BLaER1 treated with 17β-estradiol and CSF1 and Interleukin-3, amounts not matched to agents 10 nM and 100 nM (cell line): ENCODE measurements around the gene H3-3A.

Experiments used
- H3K27ac ChIP-seq, 11 experiments: shearing (Covaris generic); formaldehyde crosslinking; 2 replicates each; pipeline ENCODE4 v1.8.1; 2022
- H3K27me3 ChIP-seq, 11 experiments: shearing (Covaris generic); formaldehyde crosslinking; 2 replicates each; pipeline ENCODE4 v1.8.1; 2022
- H3K36me3 ChIP-seq, 11 experiments: shearing (Covaris generic); formaldehyde crosslinking; 2 replicates each; pipeline ENCODE4 v1.8.1; 2022
- H3K4me1 ChIP-seq, 10 experiments: shearing (Covaris generic); formaldehyde crosslinking; 2 replicates each; pipeline ENCODE4 v1.8.1; 2022
- H3K4me2 ChIP-seq, 11 experiments: shearing (Covaris generic); formaldehyde crosslinking; 2 replicates each; pipeline ENCODE4 v1.8.1; 2022
- H3K4me3 ChIP-seq, 10 experiments: shearing (Covaris generic); formaldehyde crosslinking; 2 replicates each; pipeline ENCODE4 v1.8.1; 2022
- H3K9ac ChIP-seq, 11 experiments: shearing (Covaris generic); formaldehyde crosslinking; 2 replicates each; pipeline ENCODE4 v1.8.1; 2022
- H3K9me3 ChIP-seq, 11 experiments: shearing (Covaris generic); formaldehyde crosslinking; replicated peaks in 1 of 11; 2 replicates each; pipeline ENCODE4 v1.8.1; 2022
- H4K20me1 ChIP-seq, 11 experiments: shearing (Covaris generic); formaldehyde crosslinking; 2 replicates each; pipeline ENCODE4 v1.8.1; 2022
- Cebpa-rat ChIP-seq, 11 experiments: shearing (Covaris generic); IDR thresholded peaks; 2 replicates each; pipeline ENCODE4 v1.8.1; 2022

H3-3A gene

DNA sequence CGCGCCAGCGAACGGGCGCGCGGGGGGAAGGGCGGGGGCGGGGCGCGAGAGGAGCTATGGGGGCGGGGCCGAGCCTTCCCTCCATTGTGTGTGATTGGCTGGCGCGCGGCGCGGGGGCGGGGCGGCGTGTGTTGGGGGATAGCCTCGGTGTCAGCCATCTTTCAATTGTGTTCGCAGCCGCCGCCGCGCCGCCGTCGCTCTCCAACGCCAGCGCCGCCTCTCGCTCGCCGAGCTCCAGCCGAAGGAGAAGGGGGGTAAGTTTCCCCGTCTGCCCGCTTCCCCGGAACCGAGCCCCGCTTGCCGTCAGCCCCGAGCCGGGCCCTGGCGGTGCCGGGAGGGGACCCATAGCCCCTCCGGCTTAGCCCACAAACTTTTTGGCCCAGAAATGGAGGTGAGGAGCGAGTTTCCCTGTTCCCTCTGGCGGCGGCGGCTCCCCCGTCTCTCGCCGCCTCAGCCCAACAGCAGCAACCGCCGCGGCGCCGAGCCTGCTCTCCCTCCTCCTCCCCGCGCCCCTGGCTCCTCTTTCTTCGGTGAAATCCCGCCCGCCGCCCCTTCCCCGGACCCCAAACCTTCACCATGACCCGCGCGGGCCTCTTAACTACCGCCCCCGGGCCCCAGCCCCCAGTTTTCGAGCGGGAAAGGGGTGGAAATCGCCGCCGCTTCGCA, at the start of gene H3-3A:
Gene H3-3A (plus strand): TSS at position 159 of the 666 bp plus-strand sequence. CDS start 1,636 bp downstream, outside the sequence.
- H3K27me3 ChIP-seq, result no peaks in the 10 kb centered on the region
- H3K4me1 ChIP-seq, result peaks cover 34 to 42% (median 38%) of the 10 kb centered on the region in 10 experiments
- peak within 1 kb of the TSS; percentile 72 to 99 (median 84) for H3K4me3 ChIP-seq
- TF ChIP-seq Cebpa-rat (IDR thresholded peaks at IDR 0.05), result no peak
- peaks cover 39 to 51% (median 46%) of the 10 kb centered on the region in 11 experiments for H4K20me1 ChIP-seq
- H3K4me2 ChIP-seq, result peak within 1 kb of the TSS; percentile 82 to 98 (median 90)
- H3K27ac ChIP-seq, result peak within 1 kb of the TSS; percentile 97 to 100 (median 99)
- no peaks in the 10 kb centered on the region for H3K9me3 ChIP-seq
- H3K9ac ChIP-seq, result peak within 1 kb of the TSS; percentile 98 to 100 (median 99)
- H3K36me3 ChIP-seq, result peaks cover 26 to 45% (median 36%) of the 10 kb centered on the region in 11 experiments

DNA sequence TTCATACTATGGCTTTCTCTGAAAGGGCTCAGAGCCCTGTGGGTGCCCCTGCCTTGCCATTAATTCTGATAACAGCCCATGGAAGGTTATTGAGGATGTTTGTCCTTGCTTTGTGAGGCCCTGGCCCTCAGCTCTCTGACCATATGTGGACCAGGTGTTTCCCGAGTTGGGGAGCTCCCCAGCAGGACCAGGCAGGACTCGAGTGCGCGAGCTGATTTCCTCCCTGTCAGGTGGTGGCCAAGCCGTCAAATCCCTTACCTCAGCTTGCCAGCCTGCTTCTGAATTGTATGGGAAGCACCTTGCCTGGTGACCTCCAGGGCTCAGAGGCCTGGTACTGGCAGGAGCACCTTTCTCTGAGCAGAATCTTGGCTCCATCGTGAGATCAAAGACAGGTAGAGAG, 45.4 kb upstream of the H3-3A start:
- Histone ChIP-seq H3K9ac (no peak overlapping the region), H3K27me3 (no peaks in the 10 kb centered on the region), H3K4me3 (no peak overlapping the region), H3K36me3 (no peaks in the 10 kb centered on the region), H3K4me1 (peaks cover 15 to 19% (median 16%) of the 10 kb centered on the region in 10 experiments), H4K20me1 (no peaks in the 10 kb centered on the region), H3K27ac (no peak overlapping the region), H3K4me2 (peak overlapping the region in 4 of 11 experiments; percentile 1 to 16 (median 6); a peak in 2 of 22 replicates), H3K9me3 (no peaks in the 10 kb centered on the region)
- TF ChIP-seq Cebpa-rat (IDR thresholded peaks at IDR 0.05), result no peak

DNA sequence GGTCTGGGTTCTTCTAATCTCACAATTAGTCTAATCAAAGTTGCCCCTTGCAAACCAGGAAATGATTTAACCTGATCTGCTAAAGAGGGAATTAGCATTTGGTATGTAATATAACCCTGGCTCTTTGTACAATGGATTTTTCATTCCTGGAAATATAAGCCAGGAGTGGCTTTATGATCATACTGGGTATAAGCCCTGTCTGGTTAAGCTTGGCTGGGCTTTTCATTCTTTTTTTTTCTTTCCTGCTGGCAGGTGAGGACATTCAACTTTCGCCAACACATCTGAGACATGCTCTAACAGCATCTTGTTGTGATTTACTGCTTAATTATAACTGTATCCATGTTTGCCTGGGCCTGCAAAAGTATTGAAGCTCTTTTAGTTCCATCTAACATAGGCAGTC, 42.9 kb upstream of the H3-3A start:
- Histone ChIP-seq H3K4me3 (no peak overlapping the region), H3K27ac (no peak overlapping the region), H3K4me1 (peaks cover 9 to 15% (median 12%) of the 10 kb centered on the region in 10 experiments), H3K27me3 (no peaks in the 10 kb centered on the region), H3K9ac (no peak overlapping the region), H3K9me3 (no peaks in the 10 kb centered on the region), H4K20me1 (no peaks in the 10 kb centered on the region), H3K36me3 (no peaks in the 10 kb centered on the region), H3K4me2 (no peak overlapping the region)
- no peak for TF ChIP-seq Cebpa-rat (IDR thresholded peaks at IDR 0.05)

DNA sequence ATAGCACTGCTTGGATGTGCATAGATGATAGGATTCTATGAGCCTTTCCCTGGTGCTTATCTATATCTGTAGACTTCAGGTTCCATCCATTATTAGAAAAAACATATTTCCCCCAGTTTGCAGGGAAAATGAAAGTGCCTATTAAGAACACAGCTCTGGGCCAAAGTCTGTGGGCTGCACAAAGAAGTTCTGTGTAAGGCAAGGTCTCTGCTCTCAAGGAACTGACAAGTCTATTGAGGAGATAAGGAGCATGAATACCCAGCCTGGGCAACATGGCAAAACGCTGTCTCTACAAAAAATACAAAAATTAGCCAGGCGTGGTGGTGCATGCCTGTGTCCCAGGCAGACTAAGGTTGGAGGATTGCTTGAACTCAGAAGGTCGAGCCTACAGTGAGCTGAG, 41.1 kb upstream of the H3-3A start:
- no peak overlapping the region for H3K27ac ChIP-seq
- no peak overlapping the region for H3K4me2 ChIP-seq
- no peak overlapping the region for H3K9ac ChIP-seq
- no peaks in the 10 kb centered on the region for H3K27me3 ChIP-seq
- TF ChIP-seq Cebpa-rat (IDR thresholded peaks at IDR 0.05), result no peak
- H3K4me3 ChIP-seq, result no peak overlapping the region
- no peaks in the 10 kb centered on the region for H3K9me3 ChIP-seq
- H3K36me3 ChIP-seq, result no peaks in the 10 kb centered on the region
- H3K4me1 ChIP-seq, result peaks cover 0 to 7% (median 2%) of the 10 kb centered on the region in 10 experiments; a peak in 2 of 20 replicates
- H4K20me1 ChIP-seq, result no peaks in the 10 kb centered on the region

DNA sequence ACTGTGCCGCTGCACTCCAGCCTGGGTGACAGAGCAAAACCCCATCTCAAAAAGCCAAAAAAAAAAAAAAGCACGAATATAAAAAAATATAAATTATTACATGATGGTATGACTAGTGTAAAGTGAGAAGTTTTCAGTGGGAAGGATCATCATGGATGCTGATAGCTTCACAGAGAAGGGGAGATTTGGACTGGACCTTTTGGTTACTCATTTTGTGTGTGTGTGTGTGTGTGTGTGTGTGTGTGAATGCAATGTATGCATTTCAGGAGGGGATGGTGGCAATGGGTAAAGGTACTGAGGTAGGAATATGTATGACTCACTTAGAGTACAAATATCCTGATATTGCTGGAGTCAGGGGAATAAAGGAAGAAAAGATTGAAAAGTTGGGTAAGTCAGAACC, 40.7 kb upstream of the H3-3A start:
- no peak for TF ChIP-seq Cebpa-rat (IDR thresholded peaks at IDR 0.05)
- no peak overlapping the region for H3K4me3 ChIP-seq

DNA sequence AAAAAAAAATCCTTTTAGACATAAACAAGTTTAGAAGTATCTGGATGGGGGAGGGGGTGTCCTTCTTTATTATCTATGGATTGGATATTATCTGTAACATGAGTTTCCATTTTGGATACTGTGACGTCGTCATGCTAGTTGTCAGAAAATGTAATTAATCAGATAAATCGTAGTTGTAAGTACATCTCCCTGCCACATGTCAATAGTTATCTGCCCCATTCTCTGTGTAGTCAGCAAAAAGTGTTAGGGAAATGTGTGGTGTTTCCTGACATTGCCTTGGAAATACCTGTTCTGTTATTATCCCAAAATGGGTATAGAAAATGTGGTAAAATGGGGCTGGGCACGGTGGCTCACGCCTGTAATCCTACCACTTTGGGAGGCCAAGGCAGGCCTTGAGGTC, 38.8 kb upstream of the H3-3A start:
- Histone ChIP-seq H3K36me3 (no peaks in the 10 kb centered on the region), H3K9me3 (no peaks in the 10 kb centered on the region), H3K9ac (no peak overlapping the region), H3K4me1 (peaks cover 6 to 10% (median 9%) of the 10 kb centered on the region in 10 experiments), H3K27me3 (no peaks in the 10 kb centered on the region), H4K20me1 (no peaks in the 10 kb centered on the region), H3K4me2 (no peak overlapping the region), H3K27ac (no peak overlapping the region), H3K4me3 (no peak overlapping the region)
- TF ChIP-seq Cebpa-rat (IDR thresholded peaks at IDR 0.05), result no peak

More for the DNA sequence above, 40.7 kb upstream of the H3-3A start:
- Histone ChIP-seq H3K9me3 (no peaks in the 10 kb centered on the region), H3K36me3 (no peaks in the 10 kb centered on the region), H3K4me1 (peaks cover 0 to 6% (median 2%) of the 10 kb centered on the region in 10 experiments; a peak in 2 of 20 replicates), H3K9ac (no peak overlapping the region), H3K27ac (no peak overlapping the region), H3K4me2 (no peak overlapping the region), H3K27me3 (no peaks in the 10 kb centered on the region), H4K20me1 (no peaks in the 10 kb centered on the region)

DNA sequence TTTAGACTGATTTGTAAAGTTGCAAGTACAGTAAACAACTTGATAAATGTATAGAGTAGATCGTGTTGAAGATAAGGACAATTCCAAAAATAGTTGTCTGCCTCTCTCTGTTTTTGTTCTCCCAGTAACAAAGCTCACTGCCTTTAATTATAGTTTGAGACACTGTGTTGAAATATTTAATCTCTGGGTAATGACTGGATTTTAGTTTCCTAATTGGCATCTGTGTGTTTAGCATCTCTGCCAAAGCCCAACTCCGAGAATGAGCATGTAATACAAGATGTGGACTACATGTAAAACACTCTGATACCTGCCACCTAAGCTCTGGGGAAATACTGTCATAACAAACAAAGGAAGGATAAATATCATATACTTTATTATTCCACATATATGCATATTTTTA, 35.7 kb upstream of the H3-3A start:
- no peak for TF ChIP-seq Cebpa-rat (IDR thresholded peaks at IDR 0.05)
- Histone ChIP-seq H3K4me2 (no peak overlapping the region), H3K9me3 (no peaks in the 10 kb centered on the region), H3K4me1 (peaks cover 26 to 40% (median 29%) of the 10 kb centered on the region in 10 experiments), H3K27me3 (no peaks in the 10 kb centered on the region), H3K9ac (no peak overlapping the region), H3K27ac (no peak overlapping the region), H4K20me1 (no peaks in the 10 kb centered on the region), H3K36me3 (no peaks in the 10 kb centered on the region), H3K4me3 (no peak overlapping the region)

DNA sequence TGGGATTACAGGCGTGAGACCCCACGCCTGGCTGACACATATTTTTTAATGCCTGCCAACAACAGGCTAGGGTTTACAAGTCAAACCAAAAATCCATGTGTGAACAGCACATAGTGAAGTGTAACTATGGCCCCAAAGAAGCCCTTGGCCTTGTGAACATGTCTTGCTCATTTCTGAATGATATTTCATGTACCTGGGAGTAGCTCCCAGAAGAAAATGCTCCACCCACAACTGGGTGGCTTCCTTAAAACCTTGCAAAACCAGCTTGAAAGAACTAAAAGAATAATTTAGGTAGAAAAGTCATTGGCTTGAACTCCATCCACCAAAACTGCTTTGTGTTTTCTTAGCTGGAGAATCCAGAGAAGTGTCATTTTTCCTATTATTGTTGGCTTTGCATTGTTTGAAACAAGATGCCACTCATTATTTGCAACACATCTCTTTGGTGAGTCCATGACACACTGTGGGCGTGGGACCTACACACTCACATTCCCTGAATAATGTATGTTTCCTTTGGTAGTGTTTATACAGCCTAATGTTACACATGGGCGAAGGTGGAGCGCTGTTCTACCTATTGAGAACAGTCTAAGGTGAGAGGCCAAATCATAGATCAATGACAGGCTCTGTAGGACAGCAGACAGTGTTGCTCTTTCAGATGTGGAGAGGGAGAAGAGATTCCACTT, 34.8 kb upstream of the H3-3A start:
- H3K4me2 ChIP-seq, result peak overlapping the region in 4 of 11 experiments; percentile 26 to 60 (median 48); a peak in 2 of 22 replicates

DNA sequence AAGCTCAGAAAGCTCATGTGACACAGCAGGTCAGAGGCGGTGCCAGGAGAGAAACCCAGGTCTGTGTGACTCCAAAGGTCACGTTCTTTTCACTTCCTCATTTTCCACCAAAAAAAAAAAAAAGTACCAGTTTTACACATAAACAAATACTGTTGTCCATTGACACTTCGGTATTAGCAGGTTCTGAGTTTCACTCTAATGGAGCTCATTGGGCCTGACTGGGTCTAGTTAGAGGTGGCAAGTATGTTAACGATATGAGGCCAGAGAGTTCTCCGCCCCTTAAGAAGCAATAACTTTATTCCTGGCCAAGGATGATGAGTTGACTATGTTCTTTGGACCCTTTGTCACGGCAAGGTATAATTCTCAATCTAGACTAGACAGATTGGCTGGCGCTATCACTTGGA, 33.4 kb upstream of the H3-3A start:
- Histone ChIP-seq H3K9ac (peak overlapping the region in 2 of 11 experiments; percentile 44 to 48; a peak in 3 of 22 replicates), H3K27ac (peak overlapping the region in 8 of 11 experiments; percentile 14 to 68 (median 42); a peak in 13 of 22 replicates), H3K9me3 (no peaks in the 10 kb centered on the region), H3K4me2 (peak overlapping the region; percentile 26 to 73 (median 52)), H3K4me3 (no peak overlapping the region), H3K27me3 (no peaks in the 10 kb centered on the region), H3K4me1 (peaks cover 29 to 63% (median 45%) of the 10 kb centered on the region in 10 experiments), H4K20me1 (no peaks in the 10 kb centered on the region), H3K36me3 (no peaks in the 10 kb centered on the region)
- no peak for TF ChIP-seq Cebpa-rat (IDR thresholded peaks at IDR 0.05)

More for the DNA sequence above, 34.8 kb upstream of the H3-3A start:
- H3K4me3 ChIP-seq, result no peak overlapping the region
- H3K36me3 ChIP-seq, result no peaks in the 10 kb centered on the region
- H3K4me1 ChIP-seq, result peaks cover 26 to 49% (median 33%) of the 10 kb centered on the region in 10 experiments
- H3K9me3 ChIP-seq, result no peaks in the 10 kb centered on the region
- no peaks in the 10 kb centered on the region for H4K20me1 ChIP-seq
- no peak for TF ChIP-seq Cebpa-rat (IDR thresholded peaks at IDR 0.05)
- peak overlapping the region in 2 of 11 experiments; percentile 41 to 68; a peak in 1 of 22 replicates for H3K27ac ChIP-seq
- H3K9ac ChIP-seq, result no peak overlapping the region
- H3K27me3 ChIP-seq, result no peaks in the 10 kb centered on the region
